Measurements from ENCODE around the gene MDK.

Gene MDK

DNA sequence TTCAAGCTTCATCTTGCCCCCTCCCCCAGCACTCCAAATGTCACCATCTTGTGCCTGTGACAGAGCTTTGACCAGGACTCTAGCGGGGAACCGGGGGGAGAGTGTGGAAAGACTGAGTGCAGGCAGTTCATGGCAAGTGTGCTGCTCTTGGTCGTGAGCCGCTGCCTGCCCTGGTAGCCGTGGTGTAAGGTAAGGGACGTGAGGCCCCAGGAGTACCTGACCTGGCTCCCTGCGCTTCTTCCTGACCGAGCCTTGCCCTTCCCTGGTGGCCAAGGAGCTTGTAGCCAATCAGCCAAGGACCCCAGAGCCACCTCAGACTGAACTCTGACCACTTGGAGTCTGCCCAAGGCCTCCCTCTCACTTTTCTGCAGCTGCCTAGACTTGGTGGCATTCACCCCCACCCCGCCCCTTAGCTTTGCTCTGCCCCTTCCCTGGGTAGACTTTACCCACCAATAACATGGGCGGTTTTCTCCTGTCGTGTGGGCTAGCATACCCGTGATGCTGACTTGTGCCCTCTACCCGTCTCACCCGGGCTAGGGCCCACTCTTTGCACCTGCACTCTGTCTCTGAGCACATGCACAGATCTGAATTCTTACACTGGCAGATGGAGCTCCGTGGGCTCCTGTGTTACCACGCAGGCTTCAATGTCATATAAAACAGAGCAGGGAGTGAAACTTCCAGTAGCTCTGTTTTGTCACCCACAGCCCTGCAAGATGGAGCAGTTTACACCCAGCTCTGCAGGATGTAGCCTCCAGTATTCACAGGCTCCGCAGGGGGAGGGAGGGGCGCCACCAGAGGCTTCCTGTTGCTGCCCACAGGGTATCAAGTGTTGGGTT, 32.7 kb upstream of the MDK start:
- DNase-seq, result peak; percentile 43

DNA sequence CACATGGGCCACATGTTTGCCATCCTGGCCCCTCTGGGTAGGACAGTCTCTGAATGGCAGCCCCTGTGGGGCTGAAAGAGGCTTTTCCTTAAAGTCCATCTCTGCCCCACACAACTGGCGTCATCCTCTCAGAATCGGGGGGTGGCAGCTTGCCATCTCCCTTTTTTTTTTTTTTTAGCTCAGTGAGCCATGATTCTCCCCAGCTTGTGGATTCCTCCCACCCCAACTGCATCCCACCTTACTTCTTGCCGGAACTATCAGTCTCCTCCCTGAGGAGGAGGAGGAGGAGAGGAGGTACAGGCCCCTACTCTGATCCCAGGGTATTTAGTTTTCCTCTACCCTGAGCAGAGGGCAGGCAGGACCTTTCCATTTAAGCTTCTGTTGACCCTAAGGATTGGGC, 30.8 kb upstream of the MDK start:
- DNase-seq, result no peak

DNA sequence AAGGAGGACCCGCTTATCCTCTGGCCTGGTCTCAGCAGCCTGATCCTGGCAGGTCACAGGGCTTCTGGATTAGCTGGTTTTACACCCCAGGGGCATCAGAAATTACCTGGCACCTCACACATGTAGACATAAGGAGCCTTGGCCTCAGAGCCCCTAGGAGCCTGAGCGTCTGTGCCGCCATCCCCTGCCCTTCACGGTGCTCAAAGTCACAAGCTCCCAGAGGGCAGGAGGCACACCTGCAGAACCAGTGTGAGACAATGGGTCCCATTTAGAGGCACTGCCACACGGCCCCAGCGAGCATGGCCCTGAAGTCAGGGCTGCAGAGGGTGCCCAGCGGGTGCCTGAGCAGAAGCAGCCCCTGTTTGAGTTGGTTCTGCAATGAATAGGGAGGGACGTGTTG, 30.3 kb upstream of the MDK start:
- DNase-seq, result no peak

DNA sequence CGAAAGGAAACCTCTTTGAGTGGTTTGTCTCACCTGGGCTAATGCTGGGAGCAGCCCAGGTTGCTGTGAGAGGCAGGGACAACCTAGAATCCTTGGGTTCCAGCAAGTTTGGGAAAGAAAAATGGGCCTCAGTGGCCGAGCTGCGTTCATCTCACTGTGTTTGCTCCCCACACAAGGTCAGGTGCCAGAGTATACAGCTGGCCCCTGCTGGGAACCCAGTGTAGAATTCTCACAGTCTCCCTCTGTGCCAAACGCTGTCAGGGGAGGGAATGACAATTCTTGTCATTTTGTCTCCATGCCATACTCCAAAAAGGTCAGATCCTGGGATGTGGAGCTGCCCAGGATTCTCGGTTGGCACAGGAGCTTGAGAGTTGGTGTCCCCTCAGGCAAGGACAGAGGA, 29.9 kb upstream of the MDK start:
- DNase-seq, result no peak

DNA sequence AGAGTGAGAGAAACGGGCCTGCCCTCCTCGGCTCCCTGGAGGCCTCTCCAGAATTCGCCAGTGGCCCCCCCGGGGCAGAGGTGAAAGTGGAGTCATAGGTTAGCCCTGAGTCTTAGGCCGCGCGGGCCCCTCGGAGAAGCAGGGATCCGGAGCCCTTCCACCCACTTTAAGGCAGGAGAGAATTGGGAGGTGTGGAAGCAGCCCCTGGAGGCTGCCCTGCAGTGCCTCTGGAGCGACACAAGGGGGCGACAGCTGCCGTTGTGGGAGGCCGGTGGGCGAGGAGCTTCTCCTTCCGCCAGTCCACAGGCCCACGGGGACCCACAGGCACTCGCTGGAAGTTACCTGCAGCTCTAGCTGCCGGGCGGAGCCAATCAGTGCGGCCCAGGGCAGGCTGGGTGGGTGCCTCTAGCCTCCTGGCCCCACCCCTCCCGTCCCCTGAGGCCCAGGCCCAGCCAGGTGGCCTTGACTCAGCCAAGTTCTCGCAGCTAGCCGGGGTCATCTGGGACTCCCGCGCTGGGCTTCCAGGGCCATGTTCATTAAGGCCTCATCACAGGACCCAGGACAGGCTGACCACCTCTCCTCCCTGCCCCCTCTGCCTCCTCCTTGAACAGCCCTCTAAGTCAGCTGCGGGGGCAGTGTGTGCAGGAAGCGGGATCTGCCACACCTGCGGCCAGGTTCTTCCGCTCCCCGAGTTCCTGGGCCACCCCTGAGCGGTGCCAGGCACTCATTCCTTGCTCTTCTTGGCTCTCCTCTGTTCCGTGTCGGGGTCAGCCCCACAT, 29.2 kb upstream of the MDK start:
- peak; percentile 14 for DNase-seq

DNA sequence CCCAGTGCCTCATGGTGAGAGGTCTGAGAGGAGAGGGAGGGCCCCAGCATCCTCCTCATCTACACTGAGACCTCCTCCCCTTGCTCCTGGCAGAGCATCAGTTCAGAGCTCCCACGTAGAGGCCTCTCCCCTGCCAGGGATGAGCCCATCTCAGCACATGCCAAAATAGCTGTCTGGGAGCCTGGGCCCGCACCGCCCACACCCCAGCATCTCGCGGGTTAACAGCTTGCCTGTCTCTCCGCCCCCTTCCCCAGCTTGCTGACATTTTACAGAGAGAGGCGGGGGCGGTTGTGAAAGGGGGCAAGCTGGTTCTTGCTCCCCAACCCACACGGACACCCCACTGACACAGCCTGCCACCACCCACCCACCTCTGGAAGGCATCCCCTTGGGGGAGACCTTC, 27.8 kb upstream of the MDK start:
- DNase-seq, result no peak

DNA sequence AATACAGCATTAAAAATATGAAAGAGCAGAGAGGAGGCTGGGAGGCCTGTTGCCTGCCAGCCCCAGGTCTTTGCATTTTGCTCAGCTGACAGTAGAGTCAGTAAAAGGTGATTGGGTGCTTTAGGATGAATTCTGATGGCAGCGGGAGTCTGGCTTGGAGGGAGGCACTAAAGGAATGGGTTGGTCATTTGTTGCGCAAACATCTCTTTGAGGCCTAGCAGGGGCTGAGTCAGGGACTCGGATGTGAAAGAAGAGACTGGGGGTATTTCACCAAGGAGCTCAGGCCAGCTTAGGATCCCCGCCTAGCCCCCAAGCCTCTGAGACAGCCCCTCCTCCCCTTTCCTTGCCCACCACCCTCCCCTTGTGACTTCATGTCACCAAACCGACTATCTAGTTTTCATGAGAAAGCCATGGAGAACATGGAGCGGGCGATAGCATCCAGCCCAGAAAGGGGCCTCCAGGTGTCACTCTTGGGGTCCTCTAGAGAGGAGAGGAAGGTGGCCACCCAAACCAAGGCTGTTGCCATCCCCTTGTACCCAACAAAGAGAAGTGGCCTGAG, 24.5 kb upstream of the MDK start:
- DNase-seq, result peak; percentile 86

DNA sequence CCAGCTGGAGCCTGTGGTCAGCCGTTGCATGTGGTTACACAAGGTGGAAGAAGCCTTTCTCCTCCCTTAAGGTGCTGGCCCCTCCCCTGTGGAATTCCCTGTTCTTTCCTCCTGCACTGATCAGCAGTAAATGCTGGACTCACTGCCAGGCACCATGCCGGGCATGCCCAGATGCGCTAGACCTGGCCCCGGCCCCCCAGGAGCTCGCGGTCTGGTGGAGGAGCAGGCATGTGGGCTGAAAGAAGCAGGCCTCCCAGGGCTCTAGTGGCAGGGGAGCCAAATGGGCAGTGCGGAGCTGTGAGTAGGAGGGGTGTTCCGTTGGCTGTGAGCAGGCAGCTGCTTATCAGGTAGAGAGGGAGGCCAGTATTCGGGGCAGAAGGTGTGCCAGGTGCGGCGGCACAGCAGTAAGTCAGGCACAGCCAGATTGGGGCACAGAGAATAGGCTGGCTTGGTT, 24.0 kb upstream of the MDK start:
- peak; percentile 70 for DNase-seq

DNA sequence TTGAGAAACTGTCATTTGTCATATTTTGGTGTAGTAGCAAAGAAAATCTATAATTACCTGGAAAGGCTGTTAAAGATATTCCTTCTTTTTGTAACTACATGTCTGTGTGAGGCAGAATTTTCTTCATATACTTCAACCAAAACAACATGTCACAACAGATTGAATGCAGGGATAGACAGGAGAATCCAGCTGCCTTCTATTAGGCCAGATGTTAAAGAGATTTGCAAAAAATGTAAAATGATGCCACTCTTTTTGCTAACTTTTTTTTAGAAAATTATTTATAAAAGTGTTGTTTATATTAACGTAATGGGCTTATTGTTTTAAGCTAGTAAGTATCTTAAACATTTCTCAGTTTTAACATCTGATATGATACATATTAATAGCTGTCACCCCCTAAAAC, 21.5 kb upstream of the MDK start:
- DNase-seq, result no peak

DNA sequence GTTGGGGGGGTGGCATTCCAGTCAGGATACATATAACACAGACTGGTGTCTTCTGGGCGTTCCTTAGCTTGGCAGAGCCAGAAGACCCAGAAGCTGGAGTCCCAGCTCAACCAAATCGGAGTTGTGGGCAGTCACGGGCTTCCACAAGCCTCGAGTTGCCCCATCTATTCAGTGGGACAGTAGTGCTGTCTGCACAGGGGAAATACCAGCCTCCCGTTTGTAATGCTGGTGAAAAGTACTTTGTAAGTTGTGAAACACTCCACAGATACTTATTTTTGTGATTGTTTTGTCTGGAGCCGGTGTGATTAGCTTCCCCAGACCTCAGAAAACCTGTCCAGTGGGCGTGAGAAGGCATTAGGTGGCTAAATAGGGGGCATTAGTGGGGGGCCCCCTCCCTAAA, 20.6 kb upstream of the MDK start:
- peak; percentile 67 for DNase-seq

DNA sequence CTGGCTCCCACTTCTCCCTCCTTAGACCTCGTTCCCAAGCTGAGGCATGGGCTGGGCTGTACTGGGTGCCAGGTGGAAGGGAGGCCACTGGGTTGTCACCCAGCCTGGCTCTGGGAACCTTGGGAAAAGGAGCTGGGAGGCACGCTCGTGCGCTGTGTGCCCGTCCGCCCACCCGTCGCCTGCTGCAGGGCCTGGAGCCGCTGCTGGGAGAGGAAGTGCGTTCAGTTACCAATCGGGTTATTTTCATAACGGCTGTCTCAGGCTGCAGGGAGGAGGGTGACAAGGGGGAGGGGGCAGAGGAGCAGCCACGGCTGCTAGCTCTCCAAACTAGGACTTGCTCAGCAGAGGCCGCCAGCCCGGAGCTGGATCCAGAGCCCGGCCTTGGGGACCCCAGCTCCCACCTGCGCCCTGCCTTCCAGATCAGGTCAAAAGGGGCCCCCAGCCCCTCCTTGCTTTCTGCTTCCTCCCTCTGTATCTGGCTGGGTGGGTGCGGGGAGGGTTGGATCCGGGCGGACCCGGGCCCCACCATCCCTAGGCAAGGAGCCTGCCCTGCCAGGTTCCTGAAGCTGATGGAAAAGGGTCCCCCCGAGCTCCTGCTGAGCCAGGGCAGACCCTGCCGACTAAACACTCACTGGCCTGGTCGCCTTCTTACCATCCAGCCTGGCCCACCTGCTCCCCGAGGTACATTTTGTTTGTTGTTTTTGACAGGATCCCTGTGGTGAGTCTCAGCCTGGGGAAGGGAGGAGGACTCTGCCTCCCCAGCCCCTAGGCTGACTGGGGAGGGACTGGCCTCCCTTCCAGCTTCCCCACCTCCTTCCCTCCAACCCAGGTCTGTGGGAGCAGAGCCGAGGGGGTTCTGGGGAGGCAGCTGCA, 19.9 kb upstream of the MDK start:
- peak; percentile 85 for DNase-seq

DNA sequence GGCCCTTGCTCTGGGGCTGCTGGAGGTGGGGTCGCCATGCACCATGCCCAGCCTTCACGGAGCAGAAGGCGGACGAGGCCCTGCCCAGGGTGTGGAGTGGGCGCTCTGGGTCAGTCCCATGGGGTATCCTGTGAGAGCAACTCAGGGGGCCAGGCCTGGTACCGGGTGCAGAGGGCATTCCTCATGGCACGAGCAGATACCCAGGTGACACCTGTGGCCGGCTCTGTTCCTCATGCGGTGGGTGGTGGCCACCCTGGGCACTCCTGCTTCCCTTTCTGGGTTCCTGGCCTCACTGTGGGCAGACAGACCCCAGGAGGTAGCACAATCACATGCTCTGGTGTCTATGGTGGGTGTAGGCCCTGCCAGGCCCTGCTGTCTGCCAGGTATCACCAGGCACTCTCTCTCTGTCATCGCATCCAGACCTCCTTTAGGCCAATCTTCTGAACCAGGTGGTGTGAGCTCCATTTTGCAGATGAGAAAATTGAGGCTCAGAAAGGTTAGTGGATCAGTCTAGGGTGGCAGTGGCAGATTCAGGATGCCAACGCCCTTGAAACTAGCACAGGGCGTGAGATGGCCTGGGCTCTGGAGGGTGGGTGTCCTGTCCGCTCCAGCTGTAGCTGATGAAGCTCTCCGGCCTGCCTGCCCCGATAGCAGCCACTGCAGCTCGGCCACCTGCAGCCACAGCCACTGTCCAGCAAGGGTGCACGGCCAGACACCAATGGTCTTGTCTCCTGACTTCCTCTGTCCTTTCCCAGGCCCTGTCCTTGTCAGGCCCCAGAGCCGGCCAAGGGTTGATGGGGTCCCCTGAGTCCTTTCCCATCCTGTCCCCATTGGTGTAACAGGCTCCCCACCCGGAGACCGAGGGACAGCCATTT, 19.1 kb upstream of the MDK start:
- no peak for DNase-seq

DNA sequence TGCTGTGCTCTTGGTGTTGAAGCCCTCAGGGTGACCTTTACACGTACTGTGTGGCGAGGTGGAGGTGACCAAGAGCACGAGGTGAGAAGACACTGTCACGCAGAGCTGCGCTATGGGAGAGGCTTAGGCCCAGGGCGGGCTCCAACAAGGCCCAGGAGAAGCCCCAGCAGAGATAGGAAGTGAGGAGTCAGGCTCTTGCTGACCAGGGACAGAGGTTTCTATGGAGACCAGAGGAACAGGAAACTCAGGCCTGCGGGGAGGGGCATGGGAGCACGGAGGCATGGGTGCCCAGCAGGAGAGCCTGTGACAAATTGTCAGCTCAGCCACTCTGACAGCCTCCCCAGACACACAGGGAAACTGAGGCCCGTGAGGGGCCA, 18.4 kb upstream of the MDK start:
- peak; percentile 86 for DNase-seq

DNA sequence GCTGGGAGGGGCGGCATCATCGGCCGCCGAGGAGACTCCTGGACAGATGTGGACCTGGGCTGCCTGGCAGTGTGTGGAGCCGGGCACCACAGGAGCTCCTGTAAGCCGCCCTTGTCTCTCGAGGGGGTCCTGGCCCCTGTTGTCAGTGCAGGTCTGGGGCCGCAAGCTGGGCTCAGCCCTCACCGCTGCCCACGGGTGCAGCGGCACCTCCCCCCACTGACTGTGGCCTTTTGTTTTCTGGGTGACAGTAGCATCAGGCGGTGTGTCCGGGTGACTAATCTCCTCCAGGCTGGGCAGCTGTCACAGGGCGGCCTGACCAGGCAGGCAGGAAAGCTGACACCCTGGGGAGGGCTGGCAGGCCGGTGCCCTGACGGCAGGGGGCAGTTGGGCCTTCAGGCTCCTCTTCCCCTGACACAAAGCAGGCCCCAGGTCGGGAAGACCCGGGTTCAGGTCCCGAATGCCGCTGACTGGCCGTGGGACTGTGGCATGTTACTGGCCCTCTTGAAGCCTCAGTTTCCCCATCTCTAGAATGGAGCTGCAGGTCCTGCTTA, 17.9 kb upstream of the MDK start:
- DNase-seq, result peak; percentile 4

DNA sequence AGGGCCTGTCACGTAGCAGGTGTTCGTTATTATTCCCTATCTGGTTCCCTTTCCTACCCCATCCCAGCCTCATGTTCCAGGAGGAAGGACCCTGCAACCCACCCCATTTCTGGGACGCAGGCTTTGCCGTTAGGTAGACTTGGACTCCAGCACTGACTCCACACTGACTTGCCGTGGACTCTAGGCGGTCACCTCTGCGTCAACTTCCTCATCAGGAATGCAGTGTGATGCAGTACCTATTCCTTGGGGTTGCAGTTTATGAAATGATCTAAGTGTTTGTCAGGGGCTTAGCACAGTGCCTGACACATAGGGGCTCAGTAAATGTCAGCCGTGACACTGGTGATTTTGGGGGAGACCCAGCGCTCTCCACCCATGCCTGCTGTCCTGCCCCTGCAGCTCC, 17.4 kb upstream of the MDK start:
- no peak for DNase-seq

DNA sequence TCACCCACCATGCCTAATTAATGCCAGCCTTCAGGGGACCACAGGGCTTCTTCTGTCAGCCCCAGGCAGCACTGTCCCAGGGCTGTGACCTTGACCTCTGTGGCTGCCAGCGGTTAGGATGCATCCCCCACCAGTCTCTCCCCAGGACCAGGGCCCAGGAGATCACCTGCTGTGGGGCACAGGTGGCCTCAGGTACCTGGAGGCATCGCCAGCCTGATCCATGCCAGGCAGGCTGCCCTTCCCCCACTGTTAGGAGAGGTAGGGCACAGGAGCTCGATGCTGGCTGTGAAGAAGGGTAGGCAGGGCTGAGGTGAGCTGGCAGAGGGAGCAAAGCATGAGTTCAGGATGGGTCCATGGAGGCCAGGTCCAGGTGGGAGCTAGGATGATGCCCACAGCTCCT, 16.7 kb upstream of the MDK start:
- DNase-seq, result no peak

DNA sequence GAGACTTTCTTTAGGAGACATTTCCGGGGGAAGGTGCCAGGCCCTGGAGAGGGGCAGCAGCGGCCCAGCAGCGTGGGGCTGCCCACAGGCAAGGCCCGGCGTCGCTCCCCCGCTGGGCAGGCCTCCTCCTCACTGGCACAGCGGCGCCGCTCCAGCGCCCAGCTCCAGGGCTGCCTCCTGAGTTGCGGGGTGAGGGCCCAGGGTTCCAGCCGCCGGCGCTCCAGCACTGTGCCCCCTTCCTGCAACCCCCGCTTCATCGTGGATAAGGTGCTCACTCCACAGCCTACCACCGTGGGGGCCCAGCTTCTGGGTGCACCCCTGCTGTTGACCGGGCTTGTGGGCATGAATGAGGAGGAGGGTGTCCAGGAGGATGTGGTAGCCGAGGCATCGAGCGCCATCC, 15.2 kb upstream of the MDK start:
- DNase-seq, result no peak

DNA sequence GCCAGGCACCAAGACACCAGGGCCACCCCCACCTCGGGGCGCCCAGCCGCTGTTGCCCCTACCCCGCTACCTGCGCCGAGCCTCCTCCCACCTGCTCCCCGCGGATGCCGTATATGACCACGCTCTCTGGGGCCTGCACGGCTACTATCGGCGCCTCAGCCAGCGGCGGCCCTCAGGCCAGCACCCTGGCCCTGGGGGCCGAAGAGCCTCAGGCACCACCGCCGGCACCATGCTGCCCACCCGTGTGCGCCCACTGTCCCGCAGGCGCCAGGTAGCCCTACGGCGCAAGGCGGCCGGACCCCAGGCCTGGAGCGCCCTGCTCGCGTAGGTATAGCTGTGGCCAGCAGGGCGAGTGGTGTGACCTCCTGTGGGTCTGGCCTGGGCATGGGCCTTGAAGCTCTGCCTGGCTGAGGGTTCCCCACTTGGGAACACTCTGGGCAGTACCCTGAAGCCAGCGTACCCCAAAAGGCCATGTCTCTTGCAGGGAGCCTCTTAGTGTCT, 14.8 kb upstream of the MDK start:
- no peak for DNase-seq

DNA sequence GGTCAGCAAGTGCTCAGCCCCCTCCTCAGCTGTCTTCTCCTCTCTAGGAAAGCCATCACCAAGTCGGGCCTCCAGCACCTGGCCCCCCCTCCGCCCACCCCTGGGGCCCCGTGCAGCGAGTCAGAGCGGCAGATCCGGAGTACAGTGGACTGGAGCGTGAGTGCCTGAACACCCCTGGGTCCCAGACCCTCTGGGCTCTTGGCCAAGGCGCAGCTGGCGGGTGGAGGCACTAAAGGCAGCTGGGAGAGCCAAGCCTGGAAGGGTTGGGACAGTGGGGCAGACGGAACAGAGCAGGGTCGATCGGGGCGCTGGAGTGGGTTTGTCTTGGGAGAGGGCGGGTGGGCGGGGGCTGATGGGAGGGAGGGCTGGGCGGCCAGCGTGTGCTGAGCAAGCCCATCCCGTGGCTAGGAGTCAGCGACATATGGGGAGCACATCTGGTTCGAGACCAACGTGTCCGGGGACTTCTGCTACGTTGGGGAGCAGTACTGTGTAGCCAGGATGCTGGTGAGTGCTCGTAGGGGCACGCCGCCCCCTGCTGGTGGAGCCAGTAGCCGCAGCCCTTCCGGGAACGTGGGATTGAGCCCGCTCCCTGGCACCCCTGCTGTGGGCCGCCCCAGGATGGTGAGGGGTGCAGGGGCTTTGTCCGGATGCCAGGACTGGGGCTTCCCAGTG, 14.1 kb upstream of the MDK start:
- DNase-seq, result peak; percentile 36

DNA sequence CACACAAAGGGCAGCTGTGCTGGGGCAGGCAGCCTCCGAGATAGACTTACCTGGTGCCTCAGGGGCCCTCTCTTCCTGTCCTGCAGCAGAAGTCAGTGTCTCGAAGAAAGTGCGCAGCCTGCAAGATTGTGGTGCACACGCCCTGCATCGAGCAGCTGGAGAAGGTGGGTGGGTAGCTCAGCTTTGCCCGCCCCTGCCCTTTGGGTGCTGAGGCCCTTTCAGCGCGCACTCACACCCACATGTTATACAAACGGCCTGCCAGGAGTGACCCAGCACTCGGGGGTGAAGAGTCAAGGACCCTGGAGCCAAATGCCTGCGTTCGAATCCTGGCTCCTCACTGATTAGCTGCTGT, 13.6 kb upstream of the MDK start:
- no peak for DNase-seq
